ENCODE data around the gene IGLON5.

IGLON5 gene

GRCh38 chr19:51318687-51319648 is 7.5 kb downstream of the IGLON5 start:
- no peak for FAIRE-seq

GRCh38 chr19:51319649-51320279 is 8.3 kb downstream of the IGLON5 start:
- no peak for FAIRE-seq

GRCh38 chr19:51320280-51320657 is 8.8 kb downstream of the IGLON5 start:
- FAIRE-seq = no peak

- no peak for FAIRE-seq
Observed at GRCh38 chr19:51321799-51322198, 10.4 kb downstream of the IGLON5 start.

- no peak for FAIRE-seq
Observed at GRCh38 chr19:51323481-51324166, 12.2 kb downstream of the IGLON5 start.

GRCh38 chr19:51324167-51324481 is 12.7 kb downstream of the IGLON5 start:
- no peak for FAIRE-seq

GRCh38 chr19:51325161-51325976 is 13.9 kb downstream of the IGLON5 start:
- no peak for FAIRE-seq

GRCh38 chr19:51326216-51327065 is 15.0 kb downstream of the IGLON5 start:
- FAIRE-seq = no peak

- no peak for FAIRE-seq
Observed at GRCh38 chr19:51327066-51328001, 15.9 kb downstream of the IGLON5 start.

- no peak for FAIRE-seq
Observed at GRCh38 chr19:51329411-51329810, 18.0 kb downstream of the IGLON5 start.

GRCh38 chr19:51330366-51330765 is 18.9 kb downstream of the IGLON5 start:
- no peak for FAIRE-seq

- FAIRE-seq = no peak
Observed at GRCh38 chr19:51331193-51331592, 19.7 kb downstream of the IGLON5 start.

GRCh38 chr19:51331716-51332115 is 20.3 kb downstream of the IGLON5 start:
- no peak for FAIRE-seq

GRCh38 chr19:51333836-51334460 is 22.5 kb downstream of the IGLON5 start:
- FAIRE-seq = no peak

- FAIRE-seq = no peak
Observed at GRCh38 chr19:51337141-51337860, 25.9 kb downstream of the IGLON5 start.

GRCh38 chr19:51337861-51338562 is 26.6 kb downstream of the IGLON5 start:
- no peak for FAIRE-seq

- no peak for FAIRE-seq
Observed at GRCh38 chr19:51338563-51339312, 27.3 kb downstream of the IGLON5 start.

GRCh38 chr19:51339313-51339686 is 27.9 kb downstream of the IGLON5 start:
- no peak for FAIRE-seq
